B cell (primary cell): ENCODE results near the gene FOXO3. TPM values are rescaled to one million over a fixed set of nuclear protein-coding genes. Genes with fewer than 3 reads are reported as not detected.

Experiments used
- ATAC-seq: fragments of 200-7000 bp; cut with Tn5 transposase; one replicate; pipeline ENCODE4 v1.10.0; 2021; ENCODE audit warnings: low read depth, mild to moderate bottlenecking, moderate number of reproducible peaks, moderate library complexity
- CTCF ChIA-PET: fragments of 350-600 bp; sonication (Branson Sonifier 250); formaldehyde crosslinking; loops from one replicate; lab custom pipeline; 2021; ENCODE audit warnings: antibody characterized with exemption, inconsistent platforms; lab: Charles Lee
- POLR2A ChIA-PET: fragments of 350-600 bp; sonication (Branson Sonifier 250); formaldehyde crosslinking; loops from one replicate; lab custom pipeline; 2021; ENCODE audit warnings: antibody characterized with exemption; lab: Charles Lee
- DNase-seq: peaks from one replicate; pipeline ENCODE4 v3.0.0; 2013
- H2AFZ ChIP-seq: 2 replicates; pipeline ENCODE4 v1.6.1; 2012; ENCODE audit warnings: mild to moderate bottlenecking, low read depth, low read length; ENCODE audit not compliant: insufficient read depth, poor library complexity, severe bottlenecking
- H3K27ac ChIP-seq, 2 donors: 1 replicate in 1 of 2; 2 replicates in 1 of 2; pipeline ENCODE4 v1.5.1; 2012 to 2013; ENCODE audit warnings: low read length in 2 of 2, mild to moderate bottlenecking in 2 of 2, moderate library complexity in 1 of 2
- H3K27me3 ChIP-seq, 4 experiments: fragments of 200-600 bp in 1 of 4; sonication (generic) in 1 of 4; replicated peaks in 1 of 4; 1 replicate in 2 of 4; 2 replicates in 2 of 4; pipeline versions ENCODE4 v1.6.1 to v1.7.0; 2013 to 2016; ENCODE audit warnings: low read length in 3 of 4, mild to moderate bottlenecking in 2 of 4, mixed read lengths in 1 of 4, moderate library complexity in 1 of 4; ENCODE audit not compliant: insufficient read depth in 4 of 4, control insufficient read depth in 3 of 4; ENCODE audit errors: control extremely low read depth in 1 of 4
- H3K36me3 ChIP-seq, 2 experiments: replicated peaks in 1 of 2; 1 replicate in 1 of 2; 2 replicates in 1 of 2; pipeline versions ENCODE4 v1.6.1 to v1.7.1; 2013; ENCODE audit warnings: low read length in 1 of 2; ENCODE audit not compliant: insufficient read depth in 2 of 2, control insufficient read depth in 1 of 2; ENCODE audit errors: control extremely low read depth in 1 of 2, extremely low read depth in 1 of 2
- H3K4me1 ChIP-seq, 2 donors: fragments of 200-600 bp in 1 of 2; sonication (generic) in 1 of 2; 1 replicate in 1 of 2; 2 replicates in 1 of 2; pipeline versions ENCODE4 v1.5.1 to v1.6.1; 2013 to 2017; ENCODE audit warnings: low read length in 2 of 2; ENCODE audit not compliant: control insufficient read depth in 2 of 2, insufficient read depth in 2 of 2
- H3K4me2 ChIP-seq: replicated peaks from 2 replicates; pipeline ENCODE3; 2012; ENCODE audit warnings: mild to moderate bottlenecking, low read depth, low read length; ENCODE audit not compliant: poor library complexity, severe bottlenecking
- H3K4me3 ChIP-seq, 5 experiments: fragments of 200-600 bp in 1 of 5; sonication (generic) in 1 of 5; 1 replicate in 3 of 5; 2 replicates in 2 of 5; pipeline versions ENCODE4 v1.5.1 to v1.7.0; 2011 to 2016; ENCODE audit warnings: low read length in 4 of 5, mild to moderate bottlenecking in 4 of 5, low read depth in 2 of 5, control low read depth in 1 of 5, moderate library complexity in 1 of 5; ENCODE audit not compliant: insufficient read depth in 1 of 5; ENCODE audit errors: control extremely low read depth in 1 of 5, extremely low read depth in 1 of 5
- H3K79me2 ChIP-seq: fragments of 200-600 bp; sonication (generic); one replicate; pipeline ENCODE4 v1.6.0; 2016; ENCODE audit warnings: low read length; ENCODE audit not compliant: control insufficient read depth, insufficient read depth
- H3K9ac ChIP-seq: fragments of 200-600 bp; sonication (generic); 2 replicates; pipeline ENCODE4 v1.6.1; 2017; ENCODE audit warnings: mild to moderate bottlenecking, low read length, moderate library complexity
- H3K9me3 ChIP-seq, 3 donors: one replicate each; pipeline versions ENCODE4 v1.6.1 to v1.7.1; 2013; ENCODE audit warnings: low read length in 2 of 3; ENCODE audit not compliant: control insufficient read depth in 2 of 3, insufficient read depth in 1 of 3; ENCODE audit errors: control extremely low read depth in 1 of 3
- H4K20me1 ChIP-seq: 2 replicates; pipeline ENCODE4 v1.6.0; 2012; ENCODE audit warnings: mild to moderate bottlenecking, low read length; ENCODE audit not compliant: insufficient read depth, control insufficient read depth, poor library complexity, severe bottlenecking
- H3K27ac Mint-ChIP-seq: one replicate; pipeline ENCODE4 v1.8.0; 2021; ENCODE audit warnings: mixed read lengths
- H3K27me3 Mint-ChIP-seq: one replicate; pipeline ENCODE4 v1.8.0; 2021; ENCODE audit warnings: mixed read lengths
- H3K4me1 Mint-ChIP-seq: one replicate; pipeline ENCODE4 v1.8.0; 2021; ENCODE audit warnings: mixed read lengths
- H3K4me3 Mint-ChIP-seq: one replicate; pipeline ENCODE4 v1.8.0; 2021; ENCODE audit warnings: mixed read lengths
- H3K9me3 Mint-ChIP-seq: one replicate; pipeline ENCODE4 v1.8.0; 2022; ENCODE audit warnings: mixed read lengths; ENCODE audit not compliant: insufficient read depth
- CTCF ChIP-seq: fragments of 200-600 bp; IDR thresholded peaks from one replicate; pipeline ENCODE4 v1.8.0; 2022; ENCODE audit warnings: antibody characterized with exemption, mild to moderate bottlenecking
- EZH2 ChIP-seq: IDR thresholded peaks from 2 replicates; pipeline ENCODE4 v1.6.1; 2012; ENCODE audit warnings: borderline replicate concordance, low read depth, mild to moderate bottlenecking, moderate library complexity, low read length; ENCODE audit not compliant: insufficient read depth, poor library complexity, severe bottlenecking
- WGBS: methylation state at CpG from one replicate; pipeline ENCODE4 v1.1.5; 2013; ENCODE audit warnings: missing lambda C conversion rate; ENCODE audit not compliant: insufficient coverage; 5-methylcytosine and 5-hydroxymethylcytosine counted together
- intact Hi-C: fragments of 100-400 bp; cut with micrococcal nuclease; formaldehyde crosslinking; loops from one replicate; pipeline ENCODE4 v1.10.0; 2022
- polyA plus RNA-seq: library from polyadenylated mRNA; depleted of rRNA; stranded (reverse); fragments of >200 nt; gene quantifications from 2 replicates; pipeline ENCODE4 v1.2.3, GENCODE V29; 2012
- total RNA-seq, 2 donors: library from RNA; stranded (reverse); fragments of 120-200 nt in 1 of 2; gene quantifications; 1 replicate in 1 of 2; 2 replicates in 1 of 2; pipeline versions ENCODE4 v1.2.3 to v1.2.4, GENCODE V29; 2013 to 2022

Gene FOXO3
- total and polyA plus RNA-seq, 2 donors (not counting 1 experiment from before 2014, with no cell fraction given): 6.0 to 16.9 TPM

GRCh38 chr6:108592371-108593337 lies 31.9 kb downstream of the FOXO3 start:
- intact Hi-C loops: loop anchor here (1.0 kb wide), 1 partner anchor 26 kb away; no protein-coding TSS in a partner anchor

More at GRCh38 chr6:108592371-108593337, 31.9 kb downstream of the FOXO3 start:
- DNase-seq (peak; percentile 70), ATAC-seq (peak; percentile 80)
- H4K20me1 ChIP-seq: peaks cover 41% of the 10 kb centered on the region
- Mint-ChIP-seq H3K4me1 (peaks cover 82% of the 10 kb centered on the region), H3K4me3 (peak overlapping the region; percentile 28), H3K27me3 (no peaks in the 10 kb centered on the region), H3K27ac (peak overlapping the region; percentile 74), H3K9me3 (no peaks in the 10 kb centered on the region)
- no peak overlapping the region for H3K9ac ChIP-seq
- TF ChIP-seq EZH2 (no peak), CTCF (no peak)
- no peaks in the 10 kb centered on the region for H3K9me3 ChIP-seq
- H3K4me1 ChIP-seq: peaks cover 49 to 62% of the 10 kb centered on the region in 2 donors
- H3K4me3 ChIP-seq: no peak overlapping the region
- H3K4me2 ChIP-seq: peak overlapping the region; percentile 44
- H3K27me3 ChIP-seq: no peaks in the 10 kb centered on the region
- CTCF ChIA-PET: interaction anchor here (0.7 to 1.8 kb wide), 4 partner anchors 12 to 50 kb away, joined by 3 to 7 read pairs (median 4); no protein-coding TSS in a partner anchor
- no peak overlapping the region for H2AFZ ChIP-seq
- POLR2A ChIA-PET: interaction anchor here (0.5 to 1.0 kb wide), 4 partner anchors 24 to 87 kb away, joined by 3 to 4 read pairs (median 3); no protein-coding TSS in a partner anchor
- peak overlapping the region; percentile 40 to 46 for H3K27ac ChIP-seq
- WGBS: 30% methylated on average over 7 of the region's 10 CpGs
- H3K79me2 ChIP-seq: peaks cover 27% of the 10 kb centered on the region
- no peaks in the 10 kb centered on the region for H3K36me3 ChIP-seq
